H1 (cell line): ENCODE results near the gene SLC39A11. TPM values are rescaled to one million over a fixed set of nuclear protein-coding genes. Genes with fewer than 3 reads are reported as not detected.
A peak's percentile ranks its signal among the peaks of the same experiment; 100 is the strongest.

ENCODE experiments used
- CTCF ChIA-PET: fragments of 300-600 bp; sonication (Branson Sonifier 250); formaldehyde crosslinking; loops from one replicate; lab custom pipeline; 2021; ENCODE audit not compliant: partially characterized antibody; lab: Charles Lee
- POLR2A ChIA-PET: fragments of 300-600 bp; sonication (Branson Sonifier 250); formaldehyde crosslinking; loops from one replicate; lab custom pipeline; 2021; ENCODE audit warnings: inconsistent platforms; ENCODE audit not compliant: partially characterized antibody; lab: Charles Lee
- DNase-seq, 2 experiments: peaks; one replicate each; pipeline versions ENCODE4 v3.0.0 to v3.0.0-alpha.2; 2010 to 2022; ENCODE audit warnings: low spot score in 2 of 2, low read depth in 1 of 2, mixed read lengths in 1 of 2
- FAIRE-seq: peaks from 2 replicates; lab custom pipeline; 2011; peaks lifted over from hg19 to GRCh38; lab: Jason Lieb, UNC
- H2AFZ ChIP-seq: 2 replicates; pipeline ENCODE4 v1.8.1; 2012; ENCODE audit warnings: low read length, inconsistent platforms
- H2AK5ac ChIP-seq: 2 replicates; pipeline ENCODE4 v1.6.1; 2013; ENCODE audit warnings: low read depth, low read length
- H2BK120ac ChIP-seq: replicated peaks from 2 replicates; pipeline ENCODE3; 2013; ENCODE audit warnings: low read depth, low read length, inconsistent platforms
- H2BK12ac ChIP-seq: 2 replicates; pipeline ENCODE4 v1.6.1; 2013; ENCODE audit warnings: low read depth, low read length
- H2BK15ac ChIP-seq: 2 replicates; pipeline ENCODE4 v1.6.1; 2013; ENCODE audit warnings: low read length
- H2BK20ac ChIP-seq: 2 replicates; pipeline ENCODE4 v1.6.1; 2013; ENCODE audit warnings: low read length
- H2BK5ac ChIP-seq: 2 replicates; pipeline ENCODE4 v1.6.1; 2013; ENCODE audit warnings: low read depth, low read length
- H3K14ac ChIP-seq: 2 replicates; pipeline ENCODE4 v1.6.1; 2013; ENCODE audit warnings: inconsistent platforms; ENCODE audit not compliant: insufficient read length
- H3K18ac ChIP-seq: 2 replicates; pipeline ENCODE4 v1.6.1; 2013; ENCODE audit warnings: low read length; ENCODE audit errors: extremely low read depth
- H3K23ac ChIP-seq: 2 replicates; pipeline ENCODE4 v1.6.1; 2013; ENCODE audit warnings: inconsistent platforms; ENCODE audit not compliant: insufficient read length
- H3K23me2 ChIP-seq: 2 replicates; pipeline ENCODE4 v1.6.1; 2013; ENCODE audit warnings: low read depth, low read length
- H3K27ac ChIP-seq: 2 replicates; pipeline ENCODE4 v1.6.1; 2011; ENCODE audit warnings: low read depth, low read length, inconsistent platforms
- H3K27me3 ChIP-seq, 4 experiments: replicated peaks in 1 of 4; 1 replicate in 1 of 4; 2 replicates in 3 of 4; pipeline versions ENCODE4 v1.6.1 to v1.8.1; 2011 to 2013; ENCODE audit warnings: low read length in 3 of 4, mild to moderate bottlenecking in 3 of 4, inconsistent platforms in 2 of 4, mixed read lengths in 2 of 4, moderate library complexity in 1 of 4; ENCODE audit not compliant: control insufficient read depth in 3 of 4, insufficient read depth in 3 of 4; ENCODE audit errors: extremely low read depth in 1 of 4
- H3K36me3 ChIP-seq, 4 experiments: 2 replicates each; pipeline versions ENCODE4 v1.6.1 to v1.8.1; 2011 to 2013; ENCODE audit warnings: mild to moderate bottlenecking in 4 of 4, low read length in 3 of 4, moderate library complexity in 2 of 4, control low read depth in 1 of 4, inconsistent platforms in 1 of 4; ENCODE audit not compliant: insufficient read depth in 4 of 4, control insufficient read depth in 2 of 4
- H3K4ac ChIP-seq: replicated peaks from 2 replicates; pipeline ENCODE3; 2013; ENCODE audit warnings: low read length, low read depth, mixed read lengths, inconsistent platforms; ENCODE audit not compliant: insufficient read length
- H3K4me1 ChIP-seq, 4 experiments: replicated peaks in 1 of 4; 1 replicate in 1 of 4; 2 replicates in 3 of 4; pipeline versions ENCODE4 v1.6.1 to v1.8.1; 2011 to 2013; ENCODE audit warnings: low read length in 3 of 4, inconsistent platforms in 2 of 4, mixed read lengths in 1 of 4; ENCODE audit not compliant: insufficient read depth in 4 of 4, control insufficient read depth in 3 of 4
- H3K4me2 ChIP-seq, 2 experiments: 2 replicates each; pipeline versions ENCODE4 v1.6.1 to v1.8.1; 2011 to 2013; ENCODE audit warnings: low read depth in 2 of 2, low read length in 2 of 2, control low read depth in 1 of 2, inconsistent platforms in 1 of 2, mild to moderate bottlenecking in 1 of 2; ENCODE audit not compliant: insufficient read depth in 1 of 2
- H3K4me3 ChIP-seq, 4 experiments: fragments of 200-600, 300-600 bp in 1 of 4; sonication (generic), shearing (Covaris generic), sonication (Bioruptor Twin) in 1 of 4; 2 replicates each; pipeline versions ENCODE4 v1.5.1 to v1.8.1; 2011 to 2016; ENCODE audit warnings: low read length in 4 of 4, low read depth in 3 of 4, control low read depth in 2 of 4, inconsistent platforms in 2 of 4, mild to moderate bottlenecking in 2 of 4, mixed read lengths in 1 of 4, moderate library complexity in 1 of 4; ENCODE audit not compliant: insufficient read depth in 2 of 4; ENCODE audit errors: extremely low read depth in 1 of 4
- H3K56ac ChIP-seq: replicated peaks from 2 replicates; pipeline ENCODE3; 2013; ENCODE audit warnings: low read depth, mild to moderate bottlenecking, mixed read lengths, low read length, inconsistent platforms; ENCODE audit not compliant: insufficient read length
- H3K79me1 ChIP-seq: 2 replicates; pipeline ENCODE4 v1.6.1; 2013; ENCODE audit warnings: low read depth, low read length, control low read depth
- H3K79me2 ChIP-seq, 2 experiments: 2 replicates each; pipeline versions ENCODE4 v1.6.1 to v1.8.1; 2012 to 2013; ENCODE audit warnings: low read length in 2 of 2, mild to moderate bottlenecking in 2 of 2, inconsistent platforms in 1 of 2; ENCODE audit not compliant: insufficient read depth in 2 of 2, control insufficient read depth in 1 of 2
- H3K9ac ChIP-seq, 4 experiments: replicated peaks in 1 of 4; 1 replicate in 1 of 4; 2 replicates in 3 of 4; pipeline versions ENCODE4 v1.6.1 to v1.8.1; 2011 to 2013; ENCODE audit warnings: low read depth in 3 of 4, low read length in 3 of 4, control low read depth in 2 of 4, mild to moderate bottlenecking in 2 of 4, moderate library complexity in 2 of 4, inconsistent platforms in 1 of 4; ENCODE audit errors: extremely low read depth in 1 of 4
- H3K9me3 ChIP-seq, 2 experiments: 2 replicates each; pipeline versions ENCODE4 v1.6.1 to v1.8.1; 2012 to 2013; ENCODE audit warnings: mild to moderate bottlenecking in 2 of 2, moderate library complexity in 2 of 2, control low read depth in 1 of 2, inconsistent platforms in 1 of 2, low read depth in 1 of 2, low read length in 1 of 2, mixed read lengths in 1 of 2; ENCODE audit not compliant: insufficient read depth in 2 of 2
- H4K20me1 ChIP-seq, 2 experiments: replicated peaks in 1 of 2; 2 replicates each; pipeline versions ENCODE3 to v1.8.1; 2011 to 2013; ENCODE audit warnings: inconsistent platforms in 2 of 2, low read length in 2 of 2, mild to moderate bottlenecking in 1 of 2; ENCODE audit not compliant: insufficient read depth in 2 of 2, control insufficient read depth in 1 of 2
- H4K5ac ChIP-seq: 2 replicates; pipeline ENCODE4 v1.6.1; 2013; ENCODE audit warnings: low read length, low read depth, mixed read lengths, inconsistent platforms; ENCODE audit not compliant: insufficient read length
- H4K8ac ChIP-seq: 2 replicates; pipeline ENCODE4 v1.8.0; 2013; ENCODE audit warnings: mild to moderate bottlenecking, moderate library complexity, low read length, inconsistent platforms; ENCODE audit not compliant: insufficient read depth; ENCODE audit errors: extremely low read depth
- H4K91ac ChIP-seq: replicated peaks from 2 replicates; pipeline ENCODE3; 2013; ENCODE audit warnings: low read length, mixed read lengths, inconsistent platforms; ENCODE audit not compliant: insufficient read length
- CEBPB ChIP-seq: IDR thresholded peaks from 2 replicates; pipeline ENCODE4 v1.6.1; 2012; ENCODE audit warnings: low read depth, low read length
- CHD2 ChIP-seq: IDR thresholded peaks from 2 replicates; pipeline ENCODE4 v1.6.1; 2012; ENCODE audit warnings: low read length, improper control_type of control experiment
- MAFK ChIP-seq: IDR thresholded peaks from 2 replicates; pipeline ENCODE4 v1.6.1; 2012; ENCODE audit warnings: low read depth, mild to moderate bottlenecking, improper control_type of control experiment, low read length
- POU5F1 ChIP-seq: IDR thresholded peaks from 2 replicates; pipeline ENCODE4 v1.6.1; 2011; ENCODE audit warnings: low read depth, mild to moderate bottlenecking, low read length, moderate library complexity
- SP1 ChIP-seq: IDR thresholded peaks from 2 replicates; pipeline ENCODE4 v1.6.1; 2011; ENCODE audit warnings: low read depth, low read length
- WGBS, 2 experiments: shearing (Covaris generic) in 1 of 2; methylation state at CpG; one replicate each; pipeline versions ENCODE4 v1.1.6 to v1.1.7; 2013 to 2015; ENCODE audit warnings: low lambda C conversion rate in 2 of 2, mixed read lengths in 2 of 2, inconsistent platforms in 1 of 2, low coverage in 1 of 2, missing lambda C conversion rate in 1 of 2; ENCODE audit not compliant: insufficient replicate concordance in 2 of 2, insufficient coverage in 1 of 2, insufficient read length in 1 of 2; ENCODE audit errors: extremely low coverage in 1 of 2, missing lambda C conversion rate in 1 of 2; 5-methylcytosine and 5-hydroxymethylcytosine counted together
- polyA plus RNA-seq, 7 experiments: library from polyadenylated mRNA; depleted of rRNA in 3 of 7; stranded (reverse) in 5 of 7; unstranded in 2 of 7; fragments of >200 nt in 5 of 7; fragments of 200-250 nt in 2 of 7; gene quantifications; 1 replicate in 5 of 7; 2 replicates in 1 of 7; 4 replicates in 1 of 7; pipeline versions ENCODE4 v1.2.1 to v1.2.3, GENCODE V29; 2011 to 2013; ENCODE audit warnings: missing spikeins in 2 of 7, mixed read lengths in 2 of 7
- total RNA-seq: library from RNA; stranded (reverse); fragmentation: NEBNext Ultra II Directional; extraction: Animal tissue kit (Norgen Biotek cat#: 25700); gene quantifications from 2 replicates; pipeline ENCODE4 v1.2.1, GENCODE V29; 2021

Gene SLC39A11
- total and polyA plus RNA-seq, 2 of the 8 experiments (the other 6 are each of a cell fraction or from before 2014, with no cell fraction given) = 12.2 to 19.6 TPM

DNA sequence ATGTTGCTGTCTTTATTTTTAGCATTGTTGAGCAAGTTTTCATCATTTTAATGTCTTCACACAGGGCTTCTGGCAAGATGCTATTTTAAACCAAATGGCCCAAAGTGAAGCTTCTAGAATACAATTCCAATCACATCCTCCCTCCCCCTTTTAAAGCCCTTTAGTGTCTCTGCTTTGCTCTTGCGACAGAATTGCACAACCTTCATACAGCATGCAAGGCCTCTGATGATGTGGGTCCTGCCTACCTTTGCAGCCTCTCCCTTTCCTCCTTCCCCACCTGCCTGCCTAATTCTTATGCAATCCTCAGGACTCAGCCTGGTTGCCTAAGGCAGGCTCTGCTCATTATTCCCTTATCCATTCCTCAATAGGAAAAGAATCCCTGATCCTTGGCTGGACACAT lies 381.7 kb downstream of the SLC39A11 start:
- Histone ChIP-seq H3K9ac (no peak overlapping the region), H2AK5ac (no peak overlapping the region), H3K9me3 (peaks cover 0 to 4% of the 10 kb centered on the region in 2 experiments; a peak in 1 of 4 replicates), H2BK120ac (no peak overlapping the region), H3K14ac (no peak overlapping the region), H4K20me1 (no peaks in the 10 kb centered on the region), H4K91ac (no peak overlapping the region), H4K8ac (no peak overlapping the region), H3K79me2 (no peaks in the 10 kb centered on the region), H4K5ac (no peak overlapping the region), H3K23ac (no peak overlapping the region), H2BK12ac (no peak overlapping the region), H2AFZ (no peak overlapping the region), H3K4me3 (no peak overlapping the region), H3K27ac (no peak overlapping the region), H2BK20ac (no peak overlapping the region), H3K4me2 (no peak overlapping the region), H2BK5ac (no peak overlapping the region), H3K23me2 (no peaks in the 10 kb centered on the region), H3K56ac (no peak overlapping the region), H3K27me3 (no peaks in the 10 kb centered on the region), H3K4me1 (no peaks in the 10 kb centered on the region; a peak in 1 of 7 replicates), H3K18ac (no peak overlapping the region), H3K36me3 (no peaks in the 10 kb centered on the region), H3K79me1 (no peaks in the 10 kb centered on the region), H2BK15ac (no peak overlapping the region), H3K4ac (no peak overlapping the region)
- TF ChIP-seq CHD2 (no peak), CEBPB (0 out of 2 replicates have a peak, but pooled peaks have one; percentile 28), MAFK (no peak), POU5F1 (no peak), SP1 (no peak)
- ChIA-PET CTCF (interaction anchor here (1.4 to 1.6 kb wide), 2 partner anchors 150 to 154 kb away, joined by 4 to 5 read pairs; no protein-coding TSS in a partner anchor), POLR2A (interaction anchor here (0.6 kb wide), 1 partner anchor 1916 kb away, joined by 3 read pairs; no protein-coding TSS in a partner anchor)
- DNase-seq (no peak), FAIRE-seq (no peak)
- 92% methylated on average over 1 of the region's 1 CpG; no CpG with 5 or more reads in 1 of the 2 experiments for WGBS, 2 experiments
